Sciatic nerve (tissue), 2 donors: ENCODE results near the gene EDNRA. TPM values are rescaled to one million over a fixed set of nuclear protein-coding genes. Genes with fewer than 3 reads are reported as not detected.

Experiments
- ATAC-seq: fragments of 200-7000 bp; cut with Tn5 transposase; one replicate; pipeline ENCODE4 v1.9.1; 2020; ENCODE audit warnings: mild to moderate bottlenecking, moderate library complexity
- DNase-seq: peaks from one replicate; pipeline ENCODE4 v3.0.0-alpha.2; 2020; ENCODE audit warnings: low spot score
- intact Hi-C: fragments of 100-400 bp; cut with DNase I; formaldehyde crosslinking; loops from one replicate; pipeline ENCODE4 v1.14.2; 2022
- total RNA-seq: library from RNA; stranded (reverse); fragmentation: NEBNext Ultra II Directional; extraction: Animal tissue kit (Norgen Biotek cat#: 25700); gene quantifications from one replicate; pipeline ENCODE4 v1.2.1, GENCODE V29; 2021
- donor health status: DM: no; HTN: no; CAD: no.
- donor health status: DM: no; HTN: no; CAD: no.

EDNRA gene
- total RNA-seq, 1 donor from 2014 or later, result 22.8 TPM

GRCh38 chr4:147493307-147493706, 12.4 kb downstream of the EDNRA start:
- no peak for DNase-seq
- intact Hi-C loops, result no loop called here
- ATAC-seq, result no peak

DNA sequence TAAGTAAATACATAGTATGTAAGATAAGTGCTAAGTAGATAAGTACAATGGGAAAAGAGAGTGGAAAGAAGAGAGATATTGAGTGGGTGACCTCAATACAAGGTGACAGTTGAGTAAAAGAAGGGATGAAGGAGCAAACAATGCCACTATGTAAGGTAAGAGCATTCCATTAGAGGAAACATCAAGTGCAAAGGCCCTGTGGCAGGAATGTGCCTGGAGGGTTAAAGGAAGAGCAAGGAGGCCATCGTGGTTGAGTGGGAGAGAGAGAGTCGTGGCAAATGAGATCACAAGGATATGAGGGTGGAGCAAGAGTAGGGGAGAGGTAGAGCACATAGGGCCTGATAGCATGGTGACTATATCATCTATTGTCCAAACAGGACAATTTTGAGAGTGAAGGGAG, 13.4 kb downstream of the EDNRA start:
- DNase-seq, result no peak
- intact Hi-C loops, result no loop called here
- ATAC-seq, result no peak

- intact Hi-C loops, result no loop called here
- DNase-seq, result no peak
- ATAC-seq, result no peak
Observed at GRCh38 chr4:147496500-147496899, 15.6 kb downstream of the EDNRA start.

DNA sequence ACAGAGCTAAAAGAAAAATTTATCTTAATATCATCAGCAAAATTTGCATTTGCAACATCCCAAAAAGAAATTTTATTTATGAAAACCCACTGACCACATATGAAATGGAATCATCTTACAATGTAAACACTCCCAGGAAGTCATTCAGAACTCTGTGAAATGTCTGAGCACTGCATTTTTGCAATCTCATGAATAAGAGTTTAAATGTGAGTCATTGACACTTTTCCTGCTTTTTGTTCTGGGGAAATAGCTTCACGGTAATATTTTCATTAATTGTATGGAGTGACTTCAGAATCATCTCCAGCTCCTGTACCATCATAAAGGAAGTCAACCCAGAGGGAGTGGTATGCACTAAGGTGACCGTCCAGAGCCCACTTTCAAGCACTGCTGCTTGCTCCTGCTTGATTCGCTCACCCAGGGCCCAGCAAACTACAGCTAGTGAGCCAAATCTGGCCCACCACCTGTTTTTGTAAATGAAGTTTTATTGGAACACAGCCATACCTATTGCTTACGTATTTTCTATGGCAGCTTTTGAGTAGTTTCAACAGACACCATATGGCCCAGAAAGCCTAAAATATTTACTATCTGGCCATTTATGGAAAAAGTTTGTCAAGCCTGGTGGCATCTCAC, 17.2 kb downstream of the EDNRA start:
- ATAC-seq (no peak), DNase-seq (no peak)
- intact Hi-C loops, result no loop called here

- intact Hi-C loops, result no loop called here
- no peak for ATAC-seq
- no peak for DNase-seq
Observed at GRCh38 chr4:147508346-147508745, 27.4 kb downstream of the EDNRA start.

GRCh38 chr4:147509386-147509785, 28.5 kb downstream of the EDNRA start:
- ATAC-seq (no peak), DNase-seq (no peak)
- intact Hi-C loops, result no loop called here

DNA sequence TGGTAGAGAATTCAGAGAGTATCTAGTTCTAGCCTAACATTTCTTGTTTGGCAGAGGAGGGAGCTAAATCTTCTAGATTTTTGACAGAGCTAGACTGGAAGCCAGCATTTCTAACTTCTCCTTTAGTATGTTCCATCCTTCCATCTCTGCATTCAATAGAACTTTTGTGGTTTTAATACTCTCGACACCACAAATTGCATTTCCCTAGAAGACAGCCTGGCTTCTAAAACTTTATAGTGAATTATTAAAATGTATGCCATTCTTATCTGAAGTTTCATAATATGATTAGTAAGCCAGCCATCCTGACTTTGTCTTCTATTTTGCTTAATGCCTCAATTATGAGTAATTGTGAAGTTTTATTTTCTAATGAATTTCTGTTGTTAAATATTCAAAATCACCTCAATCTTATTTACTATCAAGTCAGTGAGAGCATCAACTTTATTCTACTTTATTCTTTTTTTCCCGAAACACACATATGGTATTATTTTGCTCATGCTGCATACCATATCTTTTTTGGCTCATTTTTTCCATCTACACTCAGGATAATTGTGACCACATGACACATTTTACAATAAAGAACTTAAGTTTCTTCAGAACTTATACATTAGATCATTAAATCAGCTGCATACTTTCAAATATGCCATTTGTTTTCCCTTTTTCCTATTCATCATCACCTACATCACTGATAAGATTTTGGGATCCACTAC, 30.2 kb downstream of the EDNRA start:
- ATAC-seq (no peak), DNase-seq (no peak)
- intact Hi-C loops, result no loop called here

GRCh38 chr4:147513091-147513490, 32.2 kb downstream of the EDNRA start:
- no peak for ATAC-seq
- intact Hi-C loops, result no loop called here
- no peak for DNase-seq

DNA sequence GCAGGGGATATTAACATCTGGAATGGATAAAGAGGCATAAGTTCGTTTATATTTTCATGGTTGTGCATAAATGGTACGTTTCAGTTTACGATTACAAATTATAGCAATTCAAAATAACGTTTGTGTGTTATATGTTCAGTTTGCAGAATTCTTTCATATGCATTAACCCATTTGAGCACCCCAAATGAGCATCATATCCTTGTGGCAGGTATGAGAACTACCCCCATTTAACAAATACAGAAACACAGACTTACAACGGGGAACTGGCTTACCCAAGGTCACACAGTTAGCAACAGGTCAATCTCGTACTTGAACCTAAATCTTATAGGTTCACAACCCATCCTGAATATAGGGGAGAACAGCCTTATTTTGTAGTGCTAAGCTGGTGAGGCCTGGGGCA, 33.1 kb downstream of the EDNRA start:
- no peak for ATAC-seq
- intact Hi-C loops, result no loop called here
- no peak for DNase-seq

GRCh38 chr4:147515220-147515936, 34.5 kb downstream of the EDNRA start:
- no peak for DNase-seq

DNA sequence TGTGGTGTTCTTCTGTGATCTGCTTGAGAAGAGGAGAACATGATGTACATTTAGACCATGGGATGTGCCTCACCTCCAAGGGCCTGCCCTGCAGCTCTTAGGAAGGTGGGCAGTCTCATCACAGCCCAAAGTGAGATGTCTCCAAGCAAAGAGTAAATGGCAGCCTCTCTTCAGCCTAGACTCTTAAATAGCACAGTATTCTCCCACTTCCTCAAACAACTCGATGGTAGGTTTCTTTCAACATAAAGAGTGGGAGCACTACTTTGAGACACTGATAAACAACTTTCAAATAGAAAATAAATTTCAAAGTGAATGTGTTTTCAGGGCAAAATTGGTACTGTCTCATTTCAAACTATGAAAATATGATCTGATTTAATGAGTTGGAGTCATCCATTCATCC, 35.2 kb downstream of the EDNRA start:
- no peak for ATAC-seq
- intact Hi-C loops, result no loop called here

More at GRCh38 chr4:147515220-147515936, 34.5 kb downstream of the EDNRA start:
- intact Hi-C loops, result no loop called here
- no peak for ATAC-seq

GRCh38 chr4:147518086-147518485, 37.2 kb downstream of the EDNRA start:
- DNase-seq (no peak), ATAC-seq (no peak)
- intact Hi-C loops, result no loop called here

More for the DNA sequence above, 35.2 kb downstream of the EDNRA start:
- DNase-seq, result no peak

GRCh38 chr4:147518846-147519767, 38.2 kb downstream of the EDNRA start:
- peak; percentile 75 for DNase-seq
- intact Hi-C loops, result no loop called here
- ATAC-seq, result peak; percentile 76

GRCh38 chr4:147524601-147525000, 43.7 kb downstream of the EDNRA start:
- intact Hi-C loops, result no loop called here
- ATAC-seq, result no peak
- no peak for DNase-seq

DNA sequence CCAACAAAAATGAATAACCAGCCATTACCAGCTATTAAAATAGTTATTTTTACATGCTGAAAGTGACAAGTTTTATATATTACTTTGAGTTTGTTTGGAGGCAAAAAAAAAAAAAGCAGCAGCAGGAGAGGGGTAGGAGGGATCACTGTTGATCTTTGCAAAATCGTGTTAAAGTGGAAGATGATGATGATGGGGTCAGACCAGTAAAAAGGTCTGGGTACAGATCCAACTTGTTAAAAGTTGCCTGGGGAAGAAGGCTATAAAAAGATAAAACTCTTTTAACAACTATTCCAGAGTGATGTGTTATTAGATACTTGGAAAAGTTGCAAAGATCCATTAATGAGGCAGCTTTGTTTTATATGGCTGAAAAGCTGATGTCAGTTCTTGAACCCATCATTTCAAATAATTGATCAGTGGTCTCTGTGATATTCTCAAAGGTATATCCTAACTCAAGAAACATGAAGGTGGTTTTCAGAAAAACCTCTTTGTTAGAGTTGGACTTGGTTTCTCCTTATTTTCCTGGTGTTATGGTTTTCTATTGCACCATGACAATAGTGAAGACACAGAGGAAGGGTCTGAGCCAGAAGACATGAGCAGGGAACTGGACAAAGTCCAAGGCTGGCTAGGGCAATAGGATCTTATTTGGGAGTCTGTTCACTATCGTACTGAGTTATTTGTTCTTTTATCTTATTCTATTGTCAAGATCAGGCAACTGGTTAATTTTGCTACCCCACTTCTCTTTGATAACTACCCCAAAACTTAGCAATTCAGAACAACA, 44.8 kb downstream of the EDNRA start:
- ATAC-seq (peak; percentile 67), DNase-seq (no peak)
- intact Hi-C loops, result no loop called here

DNA sequence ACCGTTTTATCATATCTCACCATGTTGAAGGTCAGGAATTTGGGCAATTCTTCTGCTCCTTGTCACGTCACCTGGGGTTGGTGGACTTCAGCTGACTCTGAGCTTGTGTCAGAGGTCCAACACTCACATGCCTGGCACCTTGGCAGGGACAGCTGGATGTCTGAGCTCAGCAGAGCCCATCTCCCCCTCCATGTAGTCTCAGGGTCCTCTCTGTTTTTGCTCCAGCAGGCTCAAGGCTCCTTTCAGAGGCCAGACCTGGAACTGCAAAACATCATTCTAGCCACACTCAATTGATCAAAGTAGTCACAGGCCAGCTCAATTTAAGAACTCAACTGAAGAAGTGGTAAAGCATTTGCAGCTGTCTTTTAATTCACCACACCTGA, 45.4 kb downstream of the EDNRA start:
- intact Hi-C loops, result no loop called here
- no peak for DNase-seq
- ATAC-seq, result peak; percentile 34

- no peak for ATAC-seq
- DNase-seq, result no peak
- intact Hi-C loops, result no loop called here
Observed at GRCh38 chr4:147528054-147528453, 47.2 kb downstream of the EDNRA start.

DNA sequence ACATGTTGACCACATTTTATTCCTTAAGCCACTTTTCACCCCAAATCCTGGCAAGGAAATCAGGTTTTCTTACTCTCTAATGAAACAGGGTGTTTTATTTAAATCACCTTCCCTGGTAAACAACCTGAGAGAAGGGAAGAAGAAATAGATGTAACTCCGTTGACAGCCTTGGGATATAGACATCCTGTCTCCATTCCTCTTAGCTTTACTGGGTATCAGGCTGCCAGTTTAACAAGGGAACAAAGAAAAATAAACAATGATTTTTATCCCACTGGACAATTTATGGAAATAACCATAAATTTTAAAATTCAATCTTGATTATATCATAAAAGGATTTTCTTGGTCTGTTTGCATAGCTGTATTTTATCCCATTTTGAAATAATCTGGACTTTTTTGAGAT, 49.2 kb downstream of the EDNRA start:
- ATAC-seq (no peak), DNase-seq (no peak)
- intact Hi-C loops, result no loop called here

GRCh38 chr4:147530723-147531122, 49.8 kb downstream of the EDNRA start:
- no peak for DNase-seq
- no peak for ATAC-seq
- intact Hi-C loops, result no loop called here
